Left ventricle myocardium inferior (tissue), 1 donor: Measurements from ENCODE around the gene RSL24D1. TPM values are rescaled to one million over a fixed set of nuclear protein-coding genes. Genes with fewer than 3 reads are reported as not detected.
A peak's percentile ranks its signal among the peaks of the same experiment; 100 is the strongest.

Source experiments
- DNase-seq: peaks from one replicate; pipeline ENCODE4 v3.0.0-alpha.2; 2020
- H3K27ac ChIP-seq: fragments of 200-600 bp; replicated peaks from 2 replicates; pipeline ENCODE4 v1.8.0; 2021
- H3K27me3 ChIP-seq: fragments of 200-600 bp; 2 replicates; pipeline ENCODE4 v1.8.0; 2021; ENCODE audit warnings: low read depth
- H3K36me3 ChIP-seq: fragments of 200-600 bp; 2 replicates; pipeline ENCODE4 v1.8.0; 2021
- H3K4me1 ChIP-seq: fragments of 200-600 bp; 2 replicates; pipeline ENCODE4 v1.8.0; 2021
- H3K4me3 ChIP-seq: fragments of 200-600 bp; 2 replicates; pipeline ENCODE4 v1.8.0; 2021; ENCODE audit warnings: mild to moderate bottlenecking, moderate library complexity
- H3K9me3 ChIP-seq: fragments of 200-600 bp; replicated peaks from 2 replicates; pipeline ENCODE4 v1.8.0; 2021
- intact Hi-C: fragments of 100-400 bp; cut with micrococcal nuclease; formaldehyde crosslinking; loops from one replicate; pipeline ENCODE4 v1.11.0; 2022
- total RNA-seq: library from RNA; stranded (reverse); fragmentation: NEBNext Ultra II Directional; extraction: Animal tissue kit (Norgen Biotek cat#: 25700); gene quantifications from one replicate; pipeline ENCODE4 v1.2.1, GENCODE V29; 2021
- TF ChIP-seq, protein P1 (sequence below): fragments of 200-600 bp; IDR thresholded peaks from 2 replicates; pipeline ENCODE4 v1.8.0; 2021; ENCODE audit warnings: antibody characterized with exemption, mild to moderate bottlenecking, borderline replicate concordance
- donor health status: DM: no; HTN: yes; CAD: no; lungs with severe emphysema.

Gene RSL24D1
- total RNA-seq, 1 donor from 2014 or later = 44.4 TPM

DNA sequence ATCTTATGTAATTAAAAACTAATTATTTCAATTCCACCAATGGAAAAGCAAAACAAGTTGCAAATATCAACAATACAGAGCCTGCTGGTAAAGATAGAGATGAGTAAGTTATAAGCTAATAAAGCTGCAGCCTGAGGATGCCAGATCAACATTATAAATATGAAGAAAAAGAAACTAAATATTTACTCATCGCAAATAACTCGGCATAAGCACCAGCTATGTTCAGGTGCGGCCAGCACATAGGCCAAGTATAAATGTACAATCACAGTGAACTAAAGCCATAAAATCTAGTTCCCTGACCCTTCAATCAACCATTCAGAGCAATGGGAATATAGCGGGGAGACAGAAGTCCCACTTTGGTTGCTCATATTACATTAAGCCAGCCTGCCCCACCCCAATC, 7.7 kb upstream of the RSL24D1 start:
- H3K27ac ChIP-seq = no peak overlapping the region
- intact Hi-C loops = no loop called here
- H3K4me1 ChIP-seq = no peaks in the 10 kb centered on the region
- H3K9me3 ChIP-seq = no peaks in the 10 kb centered on the region
- H3K36me3 ChIP-seq = no peaks in the 10 kb centered on the region
- TF ChIP-seq, protein P1, sequence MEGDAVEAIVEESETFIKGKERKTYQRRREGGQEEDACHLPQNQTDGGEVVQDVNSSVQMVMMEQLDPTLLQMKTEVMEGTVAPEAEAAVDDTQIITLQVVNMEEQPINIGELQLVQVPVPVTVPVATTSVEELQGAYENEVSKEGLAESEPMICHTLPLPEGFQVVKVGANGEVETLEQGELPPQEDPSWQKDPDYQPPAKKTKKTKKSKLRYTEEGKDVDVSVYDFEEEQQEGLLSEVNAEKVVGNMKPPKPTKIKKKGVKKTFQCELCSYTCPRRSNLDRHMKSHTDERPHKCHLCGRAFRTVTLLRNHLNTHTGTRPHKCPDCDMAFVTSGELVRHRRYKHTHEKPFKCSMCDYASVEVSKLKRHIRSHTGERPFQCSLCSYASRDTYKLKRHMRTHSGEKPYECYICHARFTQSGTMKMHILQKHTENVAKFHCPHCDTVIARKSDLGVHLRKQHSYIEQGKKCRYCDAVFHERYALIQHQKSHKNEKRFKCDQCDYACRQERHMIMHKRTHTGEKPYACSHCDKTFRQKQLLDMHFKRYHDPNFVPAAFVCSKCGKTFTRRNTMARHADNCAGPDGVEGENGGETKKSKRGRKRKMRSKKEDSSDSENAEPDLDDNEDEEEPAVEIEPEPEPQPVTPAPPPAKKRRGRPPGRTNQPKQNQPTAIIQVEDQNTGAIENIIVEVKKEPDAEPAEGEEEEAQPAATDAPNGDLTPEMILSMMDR = no peak
- DNase-seq = no peak
- no peaks in the 10 kb centered on the region for H3K27me3 ChIP-seq
- H3K4me3 ChIP-seq = no peak overlapping the region

DNA sequence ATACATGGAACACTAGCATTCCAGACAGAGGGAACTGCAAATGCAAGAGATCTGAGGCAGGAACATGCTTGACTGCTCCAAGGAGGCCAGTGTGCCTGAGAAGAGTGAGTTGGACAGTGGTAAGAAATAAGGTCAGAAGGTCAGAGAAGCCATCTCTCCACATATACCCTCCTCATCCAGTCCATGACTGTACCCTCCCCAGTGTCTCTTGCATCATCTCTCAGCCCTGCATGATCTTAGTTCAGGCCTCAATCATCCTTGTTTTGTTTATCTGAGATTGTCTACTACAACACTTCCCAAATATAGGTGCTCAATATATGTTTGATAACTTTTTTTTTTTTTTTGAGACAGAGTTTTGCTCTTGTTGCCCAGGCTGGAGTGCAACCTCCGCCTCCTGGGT, 5.5 kb upstream of the RSL24D1 start:
- Histone ChIP-seq H3K27me3 (no peaks in the 10 kb centered on the region), H3K9me3 (no peaks in the 10 kb centered on the region), H3K4me1 (peaks cover 8% of the 10 kb centered on the region), H3K27ac (no peak overlapping the region), H3K4me3 (no peak overlapping the region), H3K36me3 (no peaks in the 10 kb centered on the region)
- TF ChIP-seq, protein P1 = no peak
- intact Hi-C loops = no loop called here
- DNase-seq = no peak

DNA sequence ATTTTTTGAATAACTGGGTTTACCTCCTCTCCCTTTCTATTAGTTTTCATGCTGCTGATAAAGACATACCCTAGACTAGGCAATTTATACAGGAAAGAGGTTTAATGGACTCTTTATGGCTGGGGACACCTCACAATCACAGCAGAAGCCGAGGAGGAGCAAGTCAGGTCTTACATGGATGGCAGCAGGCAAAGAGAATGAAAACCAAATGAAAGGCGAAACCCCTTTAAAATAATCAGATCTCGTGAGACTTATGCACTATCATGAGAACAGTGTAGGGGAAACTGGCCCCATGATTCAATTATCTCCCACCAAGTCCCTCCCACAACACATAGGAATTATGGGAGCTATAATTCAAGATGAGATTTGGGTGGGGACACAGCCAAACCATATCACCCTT, 2.0 kb upstream of the RSL24D1 start:
- intact Hi-C loops = no loop called here
- no peak for DNase-seq
- H3K27me3 ChIP-seq = no peaks in the 10 kb centered on the region
- H3K36me3 ChIP-seq = no peaks in the 10 kb centered on the region
- no peak overlapping the region for H3K4me3 ChIP-seq
- no peak overlapping the region for H3K27ac ChIP-seq
- peaks cover 40% of the 10 kb centered on the region for H3K4me1 ChIP-seq
- no peaks in the 10 kb centered on the region for H3K9me3 ChIP-seq
- TF ChIP-seq, protein P1 = no peak

DNA sequence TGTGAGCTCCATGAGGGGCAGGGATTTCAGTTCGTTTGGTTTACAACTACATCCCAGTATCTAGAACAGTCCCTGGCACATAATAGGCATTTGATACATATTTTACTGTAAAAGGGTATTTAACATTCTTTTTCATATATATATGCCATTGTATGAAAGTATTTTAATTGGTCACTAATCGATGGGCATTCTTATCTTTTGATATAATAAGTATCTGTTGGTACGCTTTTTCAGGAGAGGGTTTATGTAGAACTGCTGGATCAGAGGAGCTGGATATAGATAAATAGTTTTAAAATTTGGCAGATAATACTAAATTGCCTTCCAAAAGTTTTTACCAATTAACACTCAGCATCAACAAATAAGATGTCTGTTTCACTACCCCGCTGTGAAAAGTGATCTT, 978 bp upstream of the RSL24D1 start:
- H3K9me3 ChIP-seq = no peaks in the 10 kb centered on the region
- H3K4me1 ChIP-seq = peaks cover 46% of the 10 kb centered on the region
- peak overlapping the region; percentile 75 for H3K4me3 ChIP-seq
- H3K36me3 ChIP-seq = no peaks in the 10 kb centered on the region
- TF ChIP-seq, protein P1 = no peak
- no peaks in the 10 kb centered on the region for H3K27me3 ChIP-seq
- no peak for DNase-seq
- peak overlapping the region; percentile 91 for H3K27ac ChIP-seq
- intact Hi-C loops = no loop called here

DNA sequence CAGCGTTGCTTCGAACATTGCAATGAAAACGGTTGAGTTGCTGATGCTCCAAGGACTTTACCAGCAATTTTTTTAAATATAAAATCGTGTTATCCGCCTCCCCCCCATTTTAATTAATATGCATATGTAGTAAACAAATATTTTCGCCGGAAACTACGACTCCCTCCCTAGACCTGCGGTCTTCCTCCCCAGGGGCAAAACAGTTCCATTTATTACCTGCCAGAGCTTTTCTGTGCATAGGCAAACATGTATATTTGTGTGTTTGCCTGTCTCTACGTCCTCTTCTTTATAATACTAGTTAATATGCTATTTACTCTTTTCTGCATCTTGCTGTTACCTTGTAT, 593 bp upstream of the RSL24D1 start:
- Histone ChIP-seq H3K27me3 (no peaks in the 10 kb centered on the region), H3K36me3 (no peaks in the 10 kb centered on the region), H3K4me1 (peaks cover 48% of the 10 kb centered on the region), H3K27ac (peak overlapping the region; percentile 91), H3K9me3 (no peaks in the 10 kb centered on the region), H3K4me3 (peak overlapping the region; percentile 75)
- intact Hi-C loops = no loop called here
- no peak for DNase-seq
- TF ChIP-seq, protein P1 = no peak

DNA sequence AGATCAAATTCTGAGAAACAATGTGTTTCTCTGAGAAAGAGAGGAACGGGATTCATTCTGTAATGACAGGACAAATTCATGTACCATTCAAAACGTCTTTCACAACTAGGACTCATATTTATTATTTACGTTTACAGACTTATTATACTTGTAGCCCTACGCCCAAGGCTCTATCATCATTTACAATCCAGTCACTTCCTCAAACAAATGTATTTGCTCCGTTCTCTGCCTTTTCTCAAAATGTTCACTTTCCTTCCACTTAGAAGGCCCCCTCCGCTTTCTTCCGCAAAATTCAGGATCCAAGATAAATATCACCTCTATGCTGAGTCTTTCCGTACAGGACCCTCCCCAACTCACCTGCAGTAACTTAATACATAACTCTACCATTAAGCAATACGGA, 745 bp downstream of the RSL24D1 start:
- H3K36me3 ChIP-seq = peaks cover 12% of the 10 kb centered on the region
- peaks cover 52% of the 10 kb centered on the region for H3K4me1 ChIP-seq
- peak overlapping the region; percentile 75 for H3K4me3 ChIP-seq
- intact Hi-C loops = no loop called here
- H3K9me3 ChIP-seq = no peaks in the 10 kb centered on the region
- H3K27ac ChIP-seq = peak overlapping the region; percentile 91
- no peaks in the 10 kb centered on the region for H3K27me3 ChIP-seq
- DNase-seq = no peak
- TF ChIP-seq, protein P1 = no peak
